NCI-H2029 (cell line): ENCODE results near the gene NTNG1.

ENCODE experiments used
- DNase-seq: peaks from one replicate; lab custom pipeline; 2025; lab: John Stamatoyannopoulos, UW

The NTNG1 gene

GRCh38 chr1:107339775-107340174 is 198.9 kb downstream of the NTNG1 start:
- DNase-seq, result no peak

- DNase-seq, result no peak
These were observed 201.5 kb downstream of the NTNG1 start for GRCh38 chr1:107342316-107342715.

- no peak for DNase-seq
These were observed 201.9 kb downstream of the NTNG1 start for GRCh38 chr1:107342768-107343167.

- no peak for DNase-seq
These were observed 202.8 kb downstream of the NTNG1 start for GRCh38 chr1:107343601-107344000.

- no peak for DNase-seq
These were observed 203.5 kb downstream of the NTNG1 start for GRCh38 chr1:107344268-107344760.

- no peak for DNase-seq
These were observed 204.0 kb downstream of the NTNG1 start for GRCh38 chr1:107344836-107345235.

- no peak for DNase-seq
These were observed 212.0 kb downstream of the NTNG1 start for GRCh38 chr1:107352850-107353249.

GRCh38 chr1:107357376-107357775 is 216.5 kb downstream of the NTNG1 start:
- no peak for DNase-seq

GRCh38 chr1:107358619-107359327 is 217.9 kb downstream of the NTNG1 start:
- DNase-seq, result no peak

- no peak for DNase-seq
These were observed 218.8 kb downstream of the NTNG1 start for GRCh38 chr1:107359472-107360241.

- DNase-seq, result no peak
These were observed 221.8 kb downstream of the NTNG1 start for GRCh38 chr1:107362468-107363140.

GRCh38 chr1:107363154-107363553 is 222.3 kb downstream of the NTNG1 start:
- DNase-seq, result no peak

- no peak for DNase-seq
These were observed 224.8 kb downstream of the NTNG1 start for GRCh38 chr1:107365527-107366240.

GRCh38 chr1:107378426-107378825 is 237.6 kb downstream of the NTNG1 start:
- DNase-seq, result no peak

GRCh38 chr1:107378866-107379265 is 238.0 kb downstream of the NTNG1 start:
- no peak for DNase-seq

GRCh38 chr1:107379826-107380225 is 239.0 kb downstream of the NTNG1 start:
- DNase-seq, result no peak

GRCh38 chr1:107389410-107390396 is 248.9 kb downstream of the NTNG1 start:
- no peak for DNase-seq

- DNase-seq, result no peak
These were observed 253.5 kb downstream of the NTNG1 start for GRCh38 chr1:107394301-107394700.

GRCh38 chr1:107401704-107402103 is 260.9 kb downstream of the NTNG1 start:
- DNase-seq, result no peak

GRCh38 chr1:107404756-107405155 is 263.9 kb downstream of the NTNG1 start:
- no peak for DNase-seq

- DNase-seq, result no peak
These were observed 264.4 kb downstream of the NTNG1 start for GRCh38 chr1:107405236-107405635.
